VCaP (cell line): ENCODE data around the gene EPM2A.

Experiments
- H3K27ac ChIP-seq: fragments of 450-650 bp; 2 replicates; pipeline ENCODE4 v1.5.1; 2017
- TF ChIP-seq, protein P1 (sequence below): fragments of 450-650 bp; conservative IDR thresholded peaks from 2 replicates; pipeline ENCODE4 v1.5.1; 2017; ENCODE audit warnings: mild to moderate bottlenecking, moderate library complexity

Gene EPM2A

DNA sequence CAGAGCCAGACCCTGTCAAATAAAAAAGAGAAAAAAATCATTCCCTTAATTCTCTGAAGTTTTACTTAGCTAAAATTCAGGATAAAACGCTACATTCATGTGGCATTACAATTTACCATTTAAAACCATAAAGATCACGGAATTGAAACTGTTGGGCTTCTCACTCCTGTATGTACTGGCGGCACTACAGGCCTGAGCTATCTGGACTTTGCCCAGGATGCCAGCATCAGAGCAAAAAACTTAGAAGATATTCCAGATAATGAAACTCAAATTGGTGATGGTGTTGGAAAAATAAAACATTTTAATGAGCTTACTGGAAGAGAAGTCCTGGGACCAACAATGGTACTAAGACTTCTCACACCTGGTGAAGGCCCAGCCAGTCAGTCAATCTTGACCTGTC lies 14.2 kb downstream of the EPM2A start:
- H3K27ac ChIP-seq, result no peak overlapping the region
- TF ChIP-seq, protein P1, sequence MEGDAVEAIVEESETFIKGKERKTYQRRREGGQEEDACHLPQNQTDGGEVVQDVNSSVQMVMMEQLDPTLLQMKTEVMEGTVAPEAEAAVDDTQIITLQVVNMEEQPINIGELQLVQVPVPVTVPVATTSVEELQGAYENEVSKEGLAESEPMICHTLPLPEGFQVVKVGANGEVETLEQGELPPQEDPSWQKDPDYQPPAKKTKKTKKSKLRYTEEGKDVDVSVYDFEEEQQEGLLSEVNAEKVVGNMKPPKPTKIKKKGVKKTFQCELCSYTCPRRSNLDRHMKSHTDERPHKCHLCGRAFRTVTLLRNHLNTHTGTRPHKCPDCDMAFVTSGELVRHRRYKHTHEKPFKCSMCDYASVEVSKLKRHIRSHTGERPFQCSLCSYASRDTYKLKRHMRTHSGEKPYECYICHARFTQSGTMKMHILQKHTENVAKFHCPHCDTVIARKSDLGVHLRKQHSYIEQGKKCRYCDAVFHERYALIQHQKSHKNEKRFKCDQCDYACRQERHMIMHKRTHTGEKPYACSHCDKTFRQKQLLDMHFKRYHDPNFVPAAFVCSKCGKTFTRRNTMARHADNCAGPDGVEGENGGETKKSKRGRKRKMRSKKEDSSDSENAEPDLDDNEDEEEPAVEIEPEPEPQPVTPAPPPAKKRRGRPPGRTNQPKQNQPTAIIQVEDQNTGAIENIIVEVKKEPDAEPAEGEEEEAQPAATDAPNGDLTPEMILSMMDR, result no peak

DNA sequence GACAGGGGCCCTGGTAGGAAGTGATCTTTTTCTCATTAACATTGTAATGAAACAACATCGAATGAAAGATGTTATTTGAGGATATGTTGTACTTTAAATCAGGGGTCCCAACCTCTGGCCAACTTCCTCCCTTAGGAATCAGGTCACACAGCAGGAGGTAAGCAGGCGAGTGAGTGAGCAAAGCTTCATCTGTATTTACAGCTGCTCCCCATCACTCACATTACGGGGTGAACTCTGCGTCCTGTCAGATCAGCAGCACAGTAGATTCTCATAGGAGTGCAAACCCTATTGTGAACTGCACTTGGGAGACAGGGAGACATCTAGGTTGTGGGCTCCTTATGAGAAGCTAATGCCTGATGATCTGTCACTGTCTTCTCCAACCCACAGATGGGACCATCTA lies 19.9 kb downstream of the EPM2A start:
- no peak overlapping the region for H3K27ac ChIP-seq

DNA sequence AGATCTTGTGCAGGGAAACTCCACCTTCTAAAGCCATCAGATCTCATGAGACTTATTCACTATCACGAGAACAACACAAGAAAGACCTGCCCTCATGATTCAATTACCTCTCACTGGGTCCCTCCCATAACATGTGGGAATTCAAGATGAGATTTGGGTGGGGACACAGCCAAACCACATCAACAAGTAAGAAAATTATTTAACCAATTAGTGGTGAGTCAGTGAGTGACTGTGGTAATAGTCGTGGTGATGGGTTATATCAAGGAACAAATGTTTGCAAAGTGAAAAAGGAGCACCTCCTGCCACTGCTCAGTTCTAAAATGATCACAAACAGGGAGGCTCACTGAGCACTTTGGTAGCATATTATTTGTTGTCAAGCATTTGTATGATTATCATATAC lies 20.6 kb downstream of the EPM2A start:
- no peak overlapping the region for H3K27ac ChIP-seq
- TF ChIP-seq, protein P1, result no peak

More for the DNA sequence above, 19.9 kb downstream of the EPM2A start:
- TF ChIP-seq, protein P1, result no peak

DNA sequence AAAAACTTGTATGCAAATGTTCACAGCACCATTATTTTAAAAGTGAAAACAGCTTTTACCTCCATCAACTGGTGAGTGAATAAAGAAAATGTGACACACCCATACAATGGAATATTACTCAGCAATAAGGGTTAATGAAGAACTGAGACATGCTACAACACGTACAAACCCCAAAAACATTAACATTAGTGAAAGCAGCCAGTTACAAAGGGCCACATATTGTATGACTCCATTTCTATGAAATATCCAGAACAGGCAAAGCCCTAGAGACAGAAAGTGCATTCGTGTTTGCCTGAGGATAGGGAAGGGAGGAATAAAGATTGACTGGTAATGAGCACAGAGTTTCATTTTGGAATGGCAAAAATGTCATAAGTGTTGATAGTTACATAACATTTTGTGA lies 21.5 kb downstream of the EPM2A start:
- no peak overlapping the region for H3K27ac ChIP-seq
- TF ChIP-seq, protein P1, result no peak

DNA sequence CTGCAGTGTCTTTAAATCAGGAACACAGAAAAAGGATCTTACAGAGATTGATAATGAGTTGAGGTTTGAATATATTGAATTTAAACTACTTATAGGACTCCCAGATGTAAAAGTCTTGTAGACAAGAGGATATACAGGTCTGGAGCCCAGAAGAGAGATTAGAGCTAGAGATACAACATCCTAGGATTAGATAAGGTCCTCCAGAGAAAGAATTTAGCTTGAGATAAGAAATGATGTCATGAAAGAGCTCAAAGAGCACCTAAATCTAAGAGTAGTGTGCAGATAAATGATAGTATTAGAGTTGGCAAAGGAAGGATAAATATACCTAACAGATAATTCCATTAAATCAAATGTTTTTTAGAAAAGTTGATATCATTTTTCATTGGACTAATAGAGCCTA lies 23.9 kb downstream of the EPM2A start:
- H3K27ac ChIP-seq, result no peak overlapping the region
- TF ChIP-seq, protein P1, result no peak

DNA sequence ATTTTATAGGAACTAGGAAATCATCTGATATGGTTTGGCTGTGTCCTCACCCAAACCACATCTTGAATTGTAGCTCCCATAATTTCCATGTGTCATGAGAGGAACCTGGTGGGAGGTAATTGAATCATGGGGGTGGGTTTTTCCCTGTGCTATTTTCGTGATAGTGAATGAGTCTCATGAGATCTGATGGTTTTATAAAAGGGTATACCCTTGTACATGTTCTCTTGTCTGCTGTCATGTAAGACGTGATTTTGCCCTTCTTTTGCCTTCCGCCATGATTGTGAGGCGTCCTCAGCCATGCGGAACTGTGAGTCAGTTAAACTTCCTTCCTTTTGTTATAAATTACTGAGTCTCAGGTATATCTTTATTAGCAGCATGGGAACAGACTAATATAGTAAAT lies 27.9 kb downstream of the EPM2A start:
- TF ChIP-seq, protein P1, result no peak
- no peak overlapping the region for H3K27ac ChIP-seq

DNA sequence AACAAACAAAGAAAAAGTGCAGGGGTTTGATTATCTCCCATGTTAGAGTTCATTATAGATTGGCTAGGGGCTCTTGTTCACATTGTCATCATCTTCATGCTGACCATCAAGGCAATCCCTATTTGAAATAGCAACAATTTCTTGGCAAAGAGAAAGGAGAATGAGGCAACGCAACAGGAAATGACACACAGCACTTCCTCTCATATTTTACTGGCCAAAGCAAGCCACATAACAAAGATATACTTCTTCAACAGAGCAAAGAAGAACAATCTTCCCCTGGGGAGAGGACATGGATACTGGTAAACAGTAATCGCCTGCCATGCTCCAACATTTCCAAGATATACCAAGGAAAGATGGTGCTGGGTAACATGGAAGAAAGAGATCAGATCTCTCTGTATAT lies 29.8 kb downstream of the EPM2A start:
- TF ChIP-seq, protein P1, result no peak
- no peak overlapping the region for H3K27ac ChIP-seq
